Measurements from ENCODE around the gene AVL9. TPM values are rescaled to one million over a fixed set of nuclear protein-coding genes. Genes with fewer than 3 reads are reported as not detected.
"Not testable (repeated sequence)": the region's sequence is repeated elsewhere in the genome, so short reads cannot be mapped to it uniquely, and the experiment has no call there.

Gene AVL9
- total RNA-seq, 1 experiment from 2014 or later: 30.6 TPM

DNA sequence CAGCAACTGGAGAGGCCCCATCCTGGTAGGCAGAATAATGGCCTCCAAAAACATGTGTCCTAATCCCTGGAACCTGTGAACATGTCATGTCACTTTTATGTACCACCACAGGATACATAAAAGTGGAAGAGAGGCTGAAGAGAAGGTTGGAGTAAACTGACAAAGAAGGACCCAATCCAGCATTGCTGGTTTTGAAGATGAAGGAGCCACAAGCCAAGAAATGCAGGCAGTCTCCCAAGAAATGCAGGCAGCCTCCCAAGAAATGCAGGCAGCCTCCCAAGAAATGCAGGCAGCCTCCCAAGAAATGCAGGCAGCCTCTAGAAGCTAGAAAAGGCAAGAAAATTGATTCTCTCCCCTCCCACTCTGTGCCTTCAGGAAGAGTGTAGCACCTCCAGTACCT is 142.3 kb downstream of the AVL9 start:
- DNase-seq (ENCODE audit: low read depth): not testable (repeated sequence)

Other genes with a start within 250 kb of the AVL9 start
- 86.7 and 100 TPM in 2 replicates for gene LSM5, start 5.1 kb upstream of the AVL9 start, total RNA-seq (2014; rRNA removed; shearing (Covaris generic))